LNCAP (cell line): ENCODE results near the gene UBE2F.

ENCODE experiments used
- TF ChIP-seq, protein P1 (sequence below): fragments of 450-650 bp; IDR thresholded peaks from 2 replicates; pipeline ENCODE4 v1.5.1; 2017; ENCODE audit warnings: mild to moderate bottlenecking

The UBE2F gene

DNA sequence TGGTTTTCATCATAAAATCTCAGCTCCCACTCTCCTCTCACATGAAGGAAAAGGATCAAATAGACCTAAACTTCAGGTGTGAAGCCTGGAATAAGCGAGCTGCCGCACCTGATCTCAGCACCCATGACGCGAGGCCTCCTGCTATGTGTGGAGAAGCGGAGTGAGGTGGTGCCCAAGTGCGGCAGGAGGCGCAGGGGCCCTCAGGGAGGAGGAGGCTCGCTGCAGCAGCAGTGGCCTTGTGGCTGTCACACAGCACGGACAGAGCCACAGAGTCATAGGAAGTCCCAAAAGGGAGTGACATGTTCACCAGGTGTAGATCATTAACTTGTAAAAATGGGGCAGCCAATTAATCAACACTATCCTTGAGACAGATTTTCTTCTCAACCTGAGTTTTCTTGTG, 103.1 kb downstream of the UBE2F start:
- TF ChIP-seq, protein P1, sequence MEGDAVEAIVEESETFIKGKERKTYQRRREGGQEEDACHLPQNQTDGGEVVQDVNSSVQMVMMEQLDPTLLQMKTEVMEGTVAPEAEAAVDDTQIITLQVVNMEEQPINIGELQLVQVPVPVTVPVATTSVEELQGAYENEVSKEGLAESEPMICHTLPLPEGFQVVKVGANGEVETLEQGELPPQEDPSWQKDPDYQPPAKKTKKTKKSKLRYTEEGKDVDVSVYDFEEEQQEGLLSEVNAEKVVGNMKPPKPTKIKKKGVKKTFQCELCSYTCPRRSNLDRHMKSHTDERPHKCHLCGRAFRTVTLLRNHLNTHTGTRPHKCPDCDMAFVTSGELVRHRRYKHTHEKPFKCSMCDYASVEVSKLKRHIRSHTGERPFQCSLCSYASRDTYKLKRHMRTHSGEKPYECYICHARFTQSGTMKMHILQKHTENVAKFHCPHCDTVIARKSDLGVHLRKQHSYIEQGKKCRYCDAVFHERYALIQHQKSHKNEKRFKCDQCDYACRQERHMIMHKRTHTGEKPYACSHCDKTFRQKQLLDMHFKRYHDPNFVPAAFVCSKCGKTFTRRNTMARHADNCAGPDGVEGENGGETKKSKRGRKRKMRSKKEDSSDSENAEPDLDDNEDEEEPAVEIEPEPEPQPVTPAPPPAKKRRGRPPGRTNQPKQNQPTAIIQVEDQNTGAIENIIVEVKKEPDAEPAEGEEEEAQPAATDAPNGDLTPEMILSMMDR: no peak

GRCh38 chr2:238075397-238075796, 108.6 kb downstream of the UBE2F start:
- TF ChIP-seq, protein P1: no peak

- TF ChIP-seq, protein P1: no peak
Observed at GRCh38 chr2:238077292-238077691, 110.5 kb downstream of the UBE2F start.

DNA sequence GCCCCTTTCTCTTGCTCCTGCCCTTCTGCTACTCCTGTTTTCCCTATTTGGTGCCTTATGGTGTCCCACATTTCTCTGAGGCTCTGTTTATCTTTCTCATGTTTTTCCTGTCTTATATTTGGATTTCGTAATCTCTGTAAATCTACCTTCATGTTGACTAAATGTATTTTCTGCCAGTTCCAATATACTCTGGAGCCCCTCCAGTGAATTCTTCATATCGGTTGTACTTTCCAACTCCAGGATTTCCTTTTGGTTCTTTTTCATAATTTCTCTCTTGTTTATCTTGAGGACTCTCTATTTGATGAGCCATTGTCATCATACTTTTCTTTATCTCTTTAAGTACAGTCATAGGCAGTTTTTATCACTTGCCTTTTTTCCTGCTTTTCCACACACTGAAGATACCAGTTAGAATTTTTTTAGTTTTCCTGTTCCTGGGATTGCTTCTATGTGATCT, 113.1 kb downstream of the UBE2F start:
- TF ChIP-seq, protein P1: no peak

DNA sequence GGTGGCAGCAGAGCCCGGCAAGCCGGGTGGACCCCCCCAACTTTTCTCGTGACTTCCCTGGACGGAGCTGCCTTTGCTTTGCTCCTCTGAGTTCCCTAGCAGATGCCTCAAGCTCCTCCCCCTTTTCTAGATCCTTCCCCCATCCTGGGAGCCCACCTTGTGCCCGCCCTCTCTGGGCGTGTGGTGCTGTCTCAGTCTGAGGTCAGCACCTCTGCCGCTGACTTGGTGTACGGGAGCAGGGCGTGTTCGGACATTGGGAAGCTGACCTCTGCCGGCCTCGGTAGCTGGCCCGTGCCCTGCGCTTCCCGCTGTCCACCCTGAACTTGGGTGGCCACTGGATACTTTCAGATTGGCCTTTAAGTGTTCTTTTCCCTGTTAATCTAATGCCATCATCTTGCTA, 113.7 kb downstream of the UBE2F start:
- TF ChIP-seq, protein P1: no peak

- TF ChIP-seq, protein P1: no peak
Observed at GRCh38 chr2:238081150-238081549, 114.3 kb downstream of the UBE2F start.

- TF ChIP-seq, protein P1: no peak
Observed at GRCh38 chr2:238081561-238081960, 114.7 kb downstream of the UBE2F start.

DNA sequence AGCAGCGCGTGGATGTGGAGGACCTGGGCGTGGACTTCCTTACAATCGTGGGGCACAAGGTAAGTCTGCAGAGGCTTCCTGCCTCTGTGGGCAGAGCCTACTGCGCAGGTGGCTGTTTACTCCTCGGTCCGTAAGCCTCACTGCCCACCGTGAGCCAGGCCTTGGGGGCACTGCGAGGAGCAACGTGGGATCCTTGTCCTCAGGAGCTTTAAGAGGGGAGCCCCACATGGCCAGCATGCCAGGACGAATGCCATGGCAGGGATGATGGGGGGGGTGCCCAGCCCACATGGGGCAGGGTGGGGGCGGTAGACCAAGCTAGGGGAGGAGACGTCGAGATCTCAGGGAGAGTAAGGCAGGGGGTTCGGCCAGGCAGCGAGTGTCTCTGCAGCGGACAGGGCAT, 115.3 kb downstream of the UBE2F start:
- TF ChIP-seq, protein P1: no peak
